HepG2 (cell line): Measurements from ENCODE around the gene TBX10. TPM values are rescaled to one million over a fixed set of nuclear protein-coding genes. Genes with fewer than 3 reads are reported as not detected.

Experiments
- CAMTA2 ChIP-seq: sonication (generic); formaldehyde crosslinking; IDR thresholded peaks from 2 replicates; pipeline ENCODE4 v1.4.0; 2020; ENCODE audit warnings: mild to moderate bottlenecking, missing genetic modification reagents, borderline replicate concordance
- ELF1 ChIP-seq: sonication (generic); formaldehyde crosslinking; IDR thresholded peaks from 2 replicates; pipeline ENCODE4 v1.4.0; 2020; ENCODE audit warnings: missing genetic modification reagents
- FOXC1 ChIP-seq: sonication (generic); formaldehyde crosslinking; IDR thresholded peaks from 2 replicates; pipeline ENCODE4 v1.8.0; 2022; ENCODE audit warnings: mild to moderate bottlenecking, missing genetic modification reagents, borderline replicate concordance
- MED1 ChIP-seq: sonication (generic); formaldehyde crosslinking; IDR thresholded peaks from 2 replicates; pipeline ENCODE4 v1.4.0; 2020; ENCODE audit warnings: missing genetic modification reagents
- PAWR ChIP-seq: sonication (generic); formaldehyde crosslinking; IDR thresholded peaks from 2 replicates; pipeline ENCODE4 v1.4.0; 2020; ENCODE audit warnings: missing genetic modification reagents, mild to moderate bottlenecking, borderline replicate concordance
- PHF21A ChIP-seq: sonication (generic); formaldehyde crosslinking; IDR thresholded peaks from 2 replicates; pipeline ENCODE4 v1.5.0; 2020; ENCODE audit warnings: mild to moderate bottlenecking, missing genetic modification reagents
- RELA ChIP-seq: sonication (generic); formaldehyde crosslinking; IDR thresholded peaks from 2 replicates; pipeline ENCODE4 v1.4.0; 2020; ENCODE audit warnings: missing genetic modification reagents
- ZBTB7A ChIP-seq: sonication (generic); formaldehyde crosslinking; IDR thresholded peaks from 2 replicates; pipeline ENCODE4 v1.8.0; 2022; ENCODE audit warnings: mild to moderate bottlenecking, missing genetic modification reagents
- ZBTB7B ChIP-seq: sonication (generic); formaldehyde crosslinking; IDR thresholded peaks from 2 replicates; pipeline ENCODE4 v1.4.0; 2020; ENCODE audit warnings: missing genetic modification reagents
- ZFP1 ChIP-seq: IDR thresholded peaks from 2 replicates; pipeline ENCODE4 v1.6.1; 2016
- ZNF10 ChIP-seq: sonication (generic); formaldehyde crosslinking; IDR thresholded peaks from 2 replicates; pipeline ENCODE4 v1.4.0; 2020; ENCODE audit warnings: mild to moderate bottlenecking, low read depth, missing genetic modification reagents, borderline replicate concordance
- ZNF292 ChIP-seq: sonication (generic); formaldehyde crosslinking; IDR thresholded peaks from 2 replicates; pipeline ENCODE4 v1.8.1; 2022; ENCODE audit warnings: mild to moderate bottlenecking, low read depth, missing genetic modification reagents, borderline replicate concordance
- ZNF546 ChIP-seq: sonication (generic); formaldehyde crosslinking; conservative IDR thresholded peaks from 2 replicates; pipeline ENCODE4 v1.8.1; 2023; ENCODE audit warnings: mild to moderate bottlenecking, missing genetic modification reagents
- ZNF558 ChIP-seq: sonication (generic); formaldehyde crosslinking; IDR thresholded peaks from 2 replicates; pipeline ENCODE4 v1.9.0; 2022; ENCODE audit warnings: mild to moderate bottlenecking, missing genetic modification reagents, borderline replicate concordance
- ZNF674 ChIP-seq: sonication (generic); formaldehyde crosslinking; IDR thresholded peaks from 2 replicates; pipeline ENCODE4 v1.5.0; 2020; ENCODE audit warnings: low read depth, mild to moderate bottlenecking, missing genetic modification reagents
- polyA plus RNA-seq, 8 experiments: library from polyadenylated mRNA; depleted of rRNA in 3 of 8; stranded (reverse) in 7 of 8; unstranded in 1 of 8; fragments of >200 nt; fragmentation: Illumina TruSeq in 4 of 8; extraction: Trizol in 4 of 8; gene quantifications; 2 replicates each; pipeline versions ENCODE4 v1.2.1 to v1.2.3, GENCODE V29; 2011 to 2016; ENCODE audit warnings: low read depth in 4 of 8, missing spikeins in 1 of 8, mixed read lengths in 1 of 8; ENCODE audit not compliant: insufficient read depth in 1 of 8
- total RNA-seq, 5 experiments: library from RNA; depleted of rRNA; stranded (reverse); fragments of >200 nt; fragmentation: Illumina TruSeq; extraction: Trizol; gene quantifications; 2 replicates each; pipeline ENCODE4 v1.2.3, GENCODE V29; 2016; ENCODE audit warnings: low read depth in 1 of 5
- TF ChIP-seq, protein P1 (sequence below): sonication (generic); formaldehyde crosslinking; IDR thresholded peaks from 2 replicates; pipeline ENCODE4 v1.4.0; 2020; ENCODE audit warnings: mild to moderate bottlenecking, missing genetic modification reagents
- TF ChIP-seq, protein P2 (sequence below): sonication (generic); formaldehyde crosslinking; IDR thresholded peaks from 2 replicates; pipeline ENCODE4 v1.5.1; 2020; ENCODE audit warnings: missing genetic modification reagents, mild to moderate bottlenecking, borderline replicate concordance
- TF ChIP-seq, protein P3 (sequence below): sonication (generic); formaldehyde crosslinking; IDR thresholded peaks from 2 replicates; pipeline ENCODE4 v1.5.0; 2020; ENCODE audit warnings: missing genetic modification reagents

The TBX10 gene
- total and polyA plus RNA-seq, 2 of the 13 experiments (the other 11 are each of a cell fraction or from before 2014, with no cell fraction given): 0.27 to 1.7 TPM

DNA sequence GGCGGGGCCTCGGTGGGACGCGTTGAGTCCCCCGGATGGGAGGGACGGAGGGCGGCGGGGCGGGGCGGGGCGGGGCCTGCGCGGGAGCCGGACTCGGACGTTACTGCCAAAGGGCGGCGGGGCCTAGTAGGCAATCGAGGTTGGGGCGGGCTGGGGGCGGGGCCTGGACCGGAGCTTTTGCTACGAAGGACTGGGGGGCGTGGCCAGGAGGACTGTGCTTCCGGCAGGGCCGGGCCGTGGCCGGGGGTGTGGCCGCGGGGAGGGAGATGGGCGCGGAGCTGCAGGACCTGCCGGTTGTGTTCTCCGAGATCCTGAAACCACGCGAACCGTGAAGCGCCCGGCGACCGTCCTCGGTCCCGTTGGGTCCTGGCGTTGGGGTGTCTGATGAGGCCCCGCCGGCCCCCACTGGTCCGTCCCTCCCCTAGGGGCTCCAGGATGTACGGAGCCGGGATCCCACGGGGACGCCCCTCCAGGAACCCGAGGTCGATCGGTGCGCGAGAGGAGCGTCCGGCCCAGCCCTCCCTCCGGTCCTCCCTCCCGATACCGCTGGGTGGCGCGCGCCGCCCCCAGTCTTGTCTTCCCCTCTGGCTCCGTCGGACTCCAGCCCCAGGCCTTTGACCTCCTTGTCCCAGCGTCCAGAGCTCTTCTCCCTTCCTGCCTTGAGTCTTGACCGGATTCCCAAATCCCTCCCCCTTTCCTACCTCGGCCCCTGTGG, 9.2 kb downstream of the TBX10 start (continued):
- TF ChIP-seq, protein P1, sequence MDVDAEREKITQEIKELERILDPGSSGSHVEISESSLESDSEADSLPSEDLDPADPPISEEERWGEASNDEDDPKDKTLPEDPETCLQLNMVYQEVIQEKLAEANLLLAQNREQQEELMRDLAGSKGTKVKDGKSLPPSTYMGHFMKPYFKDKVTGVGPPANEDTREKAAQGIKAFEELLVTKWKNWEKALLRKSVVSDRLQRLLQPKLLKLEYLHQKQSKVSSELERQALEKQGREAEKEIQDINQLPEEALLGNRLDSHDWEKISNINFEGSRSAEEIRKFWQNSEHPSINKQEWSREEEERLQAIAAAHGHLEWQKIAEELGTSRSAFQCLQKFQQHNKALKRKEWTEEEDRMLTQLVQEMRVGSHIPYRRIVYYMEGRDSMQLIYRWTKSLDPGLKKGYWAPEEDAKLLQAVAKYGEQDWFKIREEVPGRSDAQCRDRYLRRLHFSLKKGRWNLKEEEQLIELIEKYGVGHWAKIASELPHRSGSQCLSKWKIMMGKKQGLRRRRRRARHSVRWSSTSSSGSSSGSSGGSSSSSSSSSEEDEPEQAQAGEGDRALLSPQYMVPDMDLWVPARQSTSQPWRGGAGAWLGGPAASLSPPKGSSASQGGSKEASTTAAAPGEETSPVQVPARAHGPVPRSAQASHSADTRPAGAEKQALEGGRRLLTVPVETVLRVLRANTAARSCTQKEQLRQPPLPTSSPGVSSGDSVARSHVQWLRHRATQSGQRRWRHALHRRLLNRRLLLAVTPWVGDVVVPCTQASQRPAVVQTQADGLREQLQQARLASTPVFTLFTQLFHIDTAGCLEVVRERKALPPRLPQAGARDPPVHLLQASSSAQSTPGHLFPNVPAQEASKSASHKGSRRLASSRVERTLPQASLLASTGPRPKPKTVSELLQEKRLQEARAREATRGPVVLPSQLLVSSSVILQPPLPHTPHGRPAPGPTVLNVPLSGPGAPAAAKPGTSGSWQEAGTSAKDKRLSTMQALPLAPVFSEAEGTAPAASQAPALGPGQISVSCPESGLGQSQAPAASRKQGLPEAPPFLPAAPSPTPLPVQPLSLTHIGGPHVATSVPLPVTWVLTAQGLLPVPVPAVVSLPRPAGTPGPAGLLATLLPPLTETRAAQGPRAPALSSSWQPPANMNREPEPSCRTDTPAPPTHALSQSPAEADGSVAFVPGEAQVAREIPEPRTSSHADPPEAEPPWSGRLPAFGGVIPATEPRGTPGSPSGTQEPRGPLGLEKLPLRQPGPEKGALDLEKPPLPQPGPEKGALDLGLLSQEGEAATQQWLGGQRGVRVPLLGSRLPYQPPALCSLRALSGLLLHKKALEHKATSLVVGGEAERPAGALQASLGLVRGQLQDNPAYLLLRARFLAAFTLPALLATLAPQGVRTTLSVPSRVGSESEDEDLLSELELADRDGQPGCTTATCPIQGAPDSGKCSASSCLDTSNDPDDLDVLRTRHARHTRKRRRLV (CRISPR knock-in tag): peak; percentile 58; the same call in 1 of the 2 replicates
- TF ChIP-seq ZFP1 (CRISPR knock-in tag) (no peak), FOXC1 (CRISPR knock-in tag) (0 out of 2 replicates have a peak, but pooled peaks have one; percentile 66), ZNF558 (CRISPR knock-in tag) (no peak), ZBTB7A (no peak; the same call in 1 of the 2 replicates), ZNF10 (no peak), CAMTA2 (0 out of 2 replicates have a peak, but pooled peaks have one; percentile 82), ZNF546 (CRISPR knock-in tag) (peak; percentile 68; the same call in 1 of the 2 replicates), RELA (CRISPR knock-in tag) (no peak), ZBTB7B (CRISPR knock-in tag) (peak; percentile 82), MED1 (CRISPR knock-in tag) (no peak), ZNF674 (0 out of 2 replicates have a peak, but pooled peaks have one; percentile 42), ZNF292 (CRISPR knock-in tag) (peak; percentile 87), PHF21A (CRISPR knock-in tag) (peak; percentile 68), PAWR (CRISPR knock-in tag) (no peak), ELF1 (peak; percentile 68)
- TF ChIP-seq, protein P2, sequence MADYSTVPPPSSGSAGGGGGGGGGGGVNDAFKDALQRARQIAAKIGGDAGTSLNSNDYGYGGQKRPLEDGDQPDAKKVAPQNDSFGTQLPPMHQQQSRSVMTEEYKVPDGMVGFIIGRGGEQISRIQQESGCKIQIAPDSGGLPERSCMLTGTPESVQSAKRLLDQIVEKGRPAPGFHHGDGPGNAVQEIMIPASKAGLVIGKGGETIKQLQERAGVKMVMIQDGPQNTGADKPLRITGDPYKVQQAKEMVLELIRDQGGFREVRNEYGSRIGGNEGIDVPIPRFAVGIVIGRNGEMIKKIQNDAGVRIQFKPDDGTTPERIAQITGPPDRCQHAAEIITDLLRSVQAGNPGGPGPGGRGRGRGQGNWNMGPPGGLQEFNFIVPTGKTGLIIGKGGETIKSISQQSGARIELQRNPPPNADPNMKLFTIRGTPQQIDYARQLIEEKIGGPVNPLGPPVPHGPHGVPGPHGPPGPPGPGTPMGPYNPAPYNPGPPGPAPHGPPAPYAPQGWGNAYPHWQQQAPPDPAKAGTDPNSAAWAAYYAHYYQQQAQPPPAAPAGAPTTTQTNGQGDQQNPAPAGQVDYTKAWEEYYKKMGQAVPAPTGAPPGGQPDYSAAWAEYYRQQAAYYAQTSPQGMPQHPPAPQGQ (CRISPR knock-in tag): no peak
- TF ChIP-seq, protein P3, sequence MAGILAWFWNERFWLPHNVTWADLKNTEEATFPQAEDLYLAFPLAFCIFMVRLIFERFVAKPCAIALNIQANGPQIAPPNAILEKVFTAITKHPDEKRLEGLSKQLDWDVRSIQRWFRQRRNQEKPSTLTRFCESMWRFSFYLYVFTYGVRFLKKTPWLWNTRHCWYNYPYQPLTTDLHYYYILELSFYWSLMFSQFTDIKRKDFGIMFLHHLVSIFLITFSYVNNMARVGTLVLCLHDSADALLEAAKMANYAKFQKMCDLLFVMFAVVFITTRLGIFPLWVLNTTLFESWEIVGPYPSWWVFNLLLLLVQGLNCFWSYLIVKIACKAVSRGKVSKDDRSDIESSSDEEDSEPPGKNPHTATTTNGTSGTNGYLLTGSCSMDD (CRISPR knock-in tag): no peak
